Stimulated activated CD8-positive, alpha-beta memory T cell treated with anti-CD3 and anti-CD28 coated beads, Interleukin-7, amount 100 ng/mL, for 4 hours (primary cell): Measurements from ENCODE around the gene BLVRA.
A peak's percentile ranks its signal among the peaks of the same experiment; 100 is the strongest.

Experiments
- DNase-seq, 2 donors: peaks; one replicate each; pipeline ENCODE4 v3.0.0-alpha.2; 2020; ENCODE audit warnings: low read depth in 2 of 2

The BLVRA gene

GRCh38 chr7:43750016-43750887 is 8.2 kb upstream of the BLVRA start:
- no peak for DNase-seq

GRCh38 chr7:43752411-43752810 is 6.1 kb upstream of the BLVRA start:
- DNase-seq = no peak

GRCh38 chr7:43753271-43753810 is 5.1 kb upstream of the BLVRA start:
- no peak for DNase-seq

GRCh38 chr7:43753843-43754242 is 4.6 kb upstream of the BLVRA start:
- no peak for DNase-seq

GRCh38 chr7:43754596-43754995 is 3.9 kb upstream of the BLVRA start:
- DNase-seq = no peak

GRCh38 chr7:43756368-43757072 is 2.0 kb upstream of the BLVRA start:
- DNase-seq = no peak

GRCh38 chr7:43757073-43757720 is 1.3 kb upstream of the BLVRA start:
- DNase-seq = no peak

- DNase-seq = peak; percentile 21 to 38
These were observed 573 bp downstream of the BLVRA start for GRCh38 chr7:43758822-43759683.

- DNase-seq = no peak
These were observed 2.4 kb downstream of the BLVRA start for GRCh38 chr7:43760861-43761260.

- no peak for DNase-seq
These were observed 2.9 kb downstream of the BLVRA start for GRCh38 chr7:43761382-43761781.

GRCh38 chr7:43761938-43762692 is 3.6 kb downstream of the BLVRA start:
- DNase-seq = no peak

GRCh38 chr7:43763183-43763582 is 4.7 kb downstream of the BLVRA start:
- no peak for DNase-seq

GRCh38 chr7:43764039-43764761 is 5.7 kb downstream of the BLVRA start:
- DNase-seq = peak; percentile 11 to 24

- no peak for DNase-seq
These were observed 6.5 kb downstream of the BLVRA start for GRCh38 chr7:43764807-43765491.

- DNase-seq = no peak
These were observed 8.1 kb downstream of the BLVRA start for GRCh38 chr7:43766564-43766963.

- DNase-seq = no peak
These were observed 8.8 kb downstream of the BLVRA start for GRCh38 chr7:43767311-43767710.

GRCh38 chr7:43768201-43768886 is 9.9 kb downstream of the BLVRA start:
- no peak for DNase-seq

- DNase-seq = no peak
These were observed 10.4 kb downstream of the BLVRA start for GRCh38 chr7:43768887-43769272.

GRCh38 chr7:43769281-43769680 is 10.8 kb downstream of the BLVRA start:
- no peak for DNase-seq
